ENCODE measurements around the gene GRM8.

Gene GRM8

GRCh38 chr7:127035203-127035849 is 217.4 kb downstream of the GRM8 start:
- H3K79me2 ChIP-seq (ENCODE audit: control insufficient read depth, low read length), result no peaks in the 10 kb centered on the region
- H3K4me3 ChIP-seq (ENCODE audit: low read length), result no peak overlapping the region
- H3K27me3 ChIP-seq (ENCODE audit: control insufficient read depth, low read length), result no peaks in the 10 kb centered on the region
- H3K27ac ChIP-seq (ENCODE audit: low read depth, low read length), result no peak overlapping the region
- no peak for TF ChIP-seq CTCF (IDR thresholded peaks at IDR 0.05; ENCODE audit: low read depth, low read length, poor library complexity, severe bottlenecking)
- no peak for TF ChIP-seq EZH2phosphoT487 (IDR thresholded peaks at IDR 0.05; ENCODE audit: borderline replicate concordance, low read length)
- no peaks in the 10 kb centered on the region for H3F3A ChIP-seq (ENCODE audit: control insufficient read depth, insufficient read depth)
- no peaks in the 10 kb centered on the region for H3K36me3 ChIP-seq (ENCODE audit: control insufficient read depth, low read length)
- H3K4me1 ChIP-seq (ENCODE audit: control insufficient read depth, low read length), result no peaks in the 10 kb centered on the region
- H3K9me3 ChIP-seq (ENCODE audit: control insufficient read depth, insufficient read depth, low read length), result no peaks in the 10 kb centered on the region
- H3K4me2 ChIP-seq (ENCODE audit: low read length), result no peak overlapping the region
- peaks cover 4% of the 10 kb centered on the region; the same call in 1 of the 2 replicates for H3K9me2 ChIP-seq (replicated peaks; ENCODE audit: control insufficient read depth, low read length)
- H4K20me1 ChIP-seq (ENCODE audit: control insufficient read depth, insufficient read depth, low read depth, low read length), result no peaks in the 10 kb centered on the region

GRCh38 chr7:127034186-127034806 is 218.4 kb downstream of the GRM8 start:
- no peaks in the 10 kb centered on the region for H3K4me1 ChIP-seq (ENCODE audit: control insufficient read depth, low read length)
- H3K9me2 ChIP-seq (replicated peaks; ENCODE audit: control insufficient read depth, low read length), result peaks cover 4% of the 10 kb centered on the region; the same call in 1 of the 2 replicates
- no peak overlapping the region for H3K4me2 ChIP-seq (ENCODE audit: low read length)
- no peak overlapping the region for H3K4me3 ChIP-seq (ENCODE audit: low read length)
- no peaks in the 10 kb centered on the region for H3K36me3 ChIP-seq (ENCODE audit: control insufficient read depth, low read length)
- no peaks in the 10 kb centered on the region for H3K9me3 ChIP-seq (ENCODE audit: control insufficient read depth, insufficient read depth, low read length)
- H3K27me3 ChIP-seq (ENCODE audit: control insufficient read depth, low read length), result no peaks in the 10 kb centered on the region
- no peak for TF ChIP-seq CTCF (IDR thresholded peaks at IDR 0.05; ENCODE audit: low read depth, low read length, poor library complexity, severe bottlenecking)
- TF ChIP-seq EZH2phosphoT487 (IDR thresholded peaks at IDR 0.05; ENCODE audit: borderline replicate concordance, low read length), result no peak
- H3K79me2 ChIP-seq (ENCODE audit: control insufficient read depth, low read length), result no peaks in the 10 kb centered on the region
- H3K27ac ChIP-seq (ENCODE audit: low read depth, low read length), result no peak overlapping the region
- no peaks in the 10 kb centered on the region for H3F3A ChIP-seq (ENCODE audit: control insufficient read depth, insufficient read depth)
- no peaks in the 10 kb centered on the region for H4K20me1 ChIP-seq (ENCODE audit: control insufficient read depth, insufficient read depth, low read depth, low read length)

GRCh38 chr7:127029823-127030222 is 222.9 kb downstream of the GRM8 start:
- Histone ChIP-seq H3K4me1 (ENCODE audit: control insufficient read depth, low read length) (no peaks in the 10 kb centered on the region), H3K27me3 (ENCODE audit: control insufficient read depth, low read length) (no peaks in the 10 kb centered on the region), H3K36me3 (ENCODE audit: control insufficient read depth, low read length) (no peaks in the 10 kb centered on the region), H4K20me1 (ENCODE audit: control insufficient read depth, insufficient read depth, low read depth, low read length) (no peaks in the 10 kb centered on the region), H3F3A (ENCODE audit: control insufficient read depth, insufficient read depth) (no peaks in the 10 kb centered on the region), H3K27ac (ENCODE audit: low read depth, low read length) (no peak overlapping the region), H3K9me3 (ENCODE audit: control insufficient read depth, insufficient read depth, low read length) (no peaks in the 10 kb centered on the region), H3K4me3 (ENCODE audit: low read length) (no peak overlapping the region), H3K9me2 (replicated peaks; ENCODE audit: control insufficient read depth, low read length) (no peaks in the 10 kb centered on the region; the same call in 1 of the 2 replicates), H3K4me2 (ENCODE audit: low read length) (no peak overlapping the region), H3K79me2 (ENCODE audit: control insufficient read depth, low read length) (no peaks in the 10 kb centered on the region)
- TF ChIP-seq CTCF (IDR thresholded peaks at IDR 0.05; ENCODE audit: low read depth, low read length, poor library complexity, severe bottlenecking) (no peak), EZH2phosphoT487 (IDR thresholded peaks at IDR 0.05; ENCODE audit: borderline replicate concordance, low read length) (no peak)
